SHP77 (cell line): ENCODE data around the gene EML2.
"Not testable (repeated sequence)": the region's sequence is repeated elsewhere in the genome, so short reads cannot be mapped to it uniquely, and the experiment has no call there.

Source experiments
- DNase-seq, 2 experiments: peaks; one replicate each; lab custom pipeline; 2025; lab: John Stamatoyannopoulos, UW

The EML2 gene

GRCh38 chr19:45638930-45639729, at the start of gene EML2:
Gene EML2 (minus strand): TSS chr19:45639397. CDS start chr19:45639376, 21 bp downstream.
- DNase-seq = peak; percentile 17 to 40

- DNase-seq = no peak
Observed at GRCh38 chr19:45687599-45687998, 48.4 kb upstream of the EML2 start.

GRCh38 chr19:45685045-45685444, 45.8 kb upstream of the EML2 start:
- DNase-seq = not testable (repeated sequence)

- DNase-seq = no peak
Observed at GRCh38 chr19:45682908-45683307, 43.7 kb upstream of the EML2 start.

- DNase-seq = no peak
Observed at GRCh38 chr19:45682117-45682516, 42.9 kb upstream of the EML2 start.

GRCh38 chr19:45681391-45682015, 42.3 kb upstream of the EML2 start:
- peak; percentile 57 to 75 for DNase-seq

- no peak for DNase-seq
Observed at GRCh38 chr19:45677351-45678230, 38.4 kb upstream of the EML2 start.

- no peak for DNase-seq
Observed at GRCh38 chr19:45676851-45677263, 37.7 kb upstream of the EML2 start.

GRCh38 chr19:45674946-45675345, 35.7 kb upstream of the EML2 start:
- DNase-seq = no peak

GRCh38 chr19:45670670-45671453, 31.7 kb upstream of the EML2 start:
- DNase-seq = peak; percentile 37 to 55

- no peak for DNase-seq
Observed at GRCh38 chr19:45668342-45668871, 29.2 kb upstream of the EML2 start.

- peak; percentile 72 to 76 for DNase-seq
Observed at GRCh38 chr19:45667620-45668341, 28.6 kb upstream of the EML2 start, which contains the start of gene GIPR. Gene GIPR (plus strand): TSS chr19:45668221. CDS start chr19:45669521, 1,300 bp downstream.

- no peak for DNase-seq
Observed at GRCh38 chr19:45664575-45664974, 25.4 kb upstream of the EML2 start.

GRCh38 chr19:45663800-45664199, 24.6 kb upstream of the EML2 start:
- no peak for DNase-seq

GRCh38 chr19:45660636-45661035, 21.4 kb upstream of the EML2 start:
- DNase-seq = no peak

- DNase-seq = no peak
Observed at GRCh38 chr19:45659096-45659729, 20.0 kb upstream of the EML2 start.

GRCh38 chr19:45657520-45658167, 18.4 kb upstream of the EML2 start:
- peak; percentile 49 to 63 for DNase-seq

GRCh38 chr19:45655073-45655472, 15.9 kb upstream of the EML2 start:
- no peak for DNase-seq

- no peak for DNase-seq
Observed at GRCh38 chr19:45653634-45654033, 14.4 kb upstream of the EML2 start.

- no peak for DNase-seq
Observed at GRCh38 chr19:45650722-45651121, 11.5 kb upstream of the EML2 start.
